Peyer's patch (tissue), 4 donors: ENCODE results near the gene POLR2B. TPM values are rescaled to one million over a fixed set of nuclear protein-coding genes. Genes with fewer than 3 reads are reported as not detected.

Experiments
- DNase-seq, 3 donors: peaks; one replicate each; pipeline ENCODE4 v3.0.0-alpha.2; 2017 to 2019
- H3K27ac ChIP-seq, 4 donors: fragments of 200-600 bp; sonication (generic); one replicate each; pipeline ENCODE4 v1.5.1; 2016 to 2019
- H3K27me3 ChIP-seq, 2 donors: fragments of 200-600 bp; sonication (generic); one replicate each; pipeline ENCODE4 v1.5.1; 2019
- H3K36me3 ChIP-seq, 3 donors: fragments of 200-600 bp; sonication (generic); one replicate each; pipeline ENCODE4 v1.5.1; 2016 to 2019
- H3K4me1 ChIP-seq, 4 donors: fragments of 200-600 bp; sonication (generic); one replicate each; pipeline ENCODE4 v1.5.1; 2016 to 2019
- H3K4me3 ChIP-seq, 4 donors: fragments of 200-600 bp; sonication (generic); 1 replicate in 3 of 4; 2 replicates in 1 of 4; pipeline ENCODE4 v1.5.1; 2016 to 2019; ENCODE audit warnings: mild to moderate bottlenecking in 1 of 4
- H3K9me3 ChIP-seq, 4 donors: fragments of 200-600 bp; sonication (generic); one replicate each; pipeline ENCODE4 v1.5.1; 2016 to 2019; ENCODE audit warnings: mild to moderate bottlenecking in 1 of 4
- CTCF ChIP-seq, 6 experiments: fragments of 450-650 bp in 4 of 6; fragments of 200-600 bp in 2 of 6; sonication (generic) in 1 of 6; IDR thresholded peaks; one replicate each; pipeline ENCODE4 v1.5.1; 2017 to 2019; ENCODE audit warnings: antibody characterized with exemption in 6 of 6, mild to moderate bottlenecking in 3 of 6, moderate library complexity in 1 of 6
- POLR2A ChIP-seq, 2 donors: fragments of 450-650 bp; IDR thresholded peaks; one replicate each; pipeline ENCODE4 v1.5.1; 2017; ENCODE audit warnings: antibody characterized with exemption in 2 of 2, mild to moderate bottlenecking in 2 of 2, moderate library complexity in 2 of 2
- total RNA-seq, 4 donors: library from RNA; depleted of rRNA; stranded (reverse); fragments of >200 nt; gene quantifications; one replicate each; pipeline ENCODE4 v1.1.0, GENCODE V29; 2016

The POLR2B gene
- total RNA-seq, 4 donors from 2014 or later: 81.5 to 117 (median 87.3) TPM

DNA sequence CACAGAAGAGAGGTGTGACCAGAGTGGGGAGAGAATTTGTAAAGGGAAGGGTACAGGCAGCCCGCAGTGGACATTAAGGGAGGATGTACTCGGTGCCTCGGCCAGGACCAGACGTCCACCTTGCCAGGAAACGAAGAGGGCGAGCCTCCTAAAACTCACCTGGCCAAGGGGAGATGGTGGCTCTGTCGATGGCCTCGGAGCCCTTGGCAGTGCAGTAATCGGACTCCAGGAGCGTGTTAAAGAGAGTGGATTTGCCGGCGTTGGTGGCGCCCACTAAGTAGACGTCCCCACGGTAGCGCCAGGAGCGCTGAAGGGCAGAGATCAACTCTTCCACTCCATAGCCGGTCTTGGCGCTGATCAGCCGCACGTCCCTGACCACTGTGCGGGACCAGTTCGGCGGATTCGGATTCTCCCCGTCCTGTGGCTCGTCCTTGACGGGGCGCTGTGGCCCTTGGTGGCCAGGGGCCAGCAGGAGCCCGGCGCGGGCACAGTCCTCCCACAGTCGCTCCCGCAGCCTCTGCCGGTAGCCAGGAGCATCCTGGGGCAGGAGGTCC lies 2.3 kb upstream of the POLR2B start:
- no peaks in the 10 kb centered on the region for H3K9me3 ChIP-seq
- peak in 1 of 3 donors; percentile 50 for DNase-seq
- peaks cover 0 to 34% (median 9%) of the 10 kb centered on the region in 4 donors for H3K4me1 ChIP-seq
- TF ChIP-seq CTCF (IDR thresholded peaks at IDR 0.05): no peak
- H3K27me3 ChIP-seq: no peaks in the 10 kb centered on the region
- H3K27ac ChIP-seq: peak overlapping the region; percentile 70 to 89 (median 86)
- H3K36me3 ChIP-seq: peaks cover 0 to 35% (median 0%) of the 10 kb centered on the region in 3 donors
- H3K4me3 ChIP-seq: peak overlapping the region; percentile 64 to 96 (median 81)

- TF ChIP-seq POLR2A (IDR thresholded peaks at IDR 0.05) (no peak), CTCF (IDR thresholded peaks at IDR 0.05) (peak in 2 of 6 experiments; percentile 35 to 36)
- Histone ChIP-seq H3K27ac (peak overlapping the region; percentile 70 to 89 (median 86)), H3K4me3 (peak overlapping the region; percentile 64 to 96 (median 81)), H3K27me3 (no peaks in the 10 kb centered on the region), H3K9me3 (no peaks in the 10 kb centered on the region), H3K4me1 (peaks cover 0 to 35% (median 9%) of the 10 kb centered on the region in 4 donors), H3K36me3 (peaks cover 0 to 30% (median 0%) of the 10 kb centered on the region in 3 donors)
- DNase-seq: peak; percentile 38 to 81 (median 77)
Observed at GRCh38 chr4:56976837-56977320, 1.8 kb upstream of the POLR2B start.

DNA sequence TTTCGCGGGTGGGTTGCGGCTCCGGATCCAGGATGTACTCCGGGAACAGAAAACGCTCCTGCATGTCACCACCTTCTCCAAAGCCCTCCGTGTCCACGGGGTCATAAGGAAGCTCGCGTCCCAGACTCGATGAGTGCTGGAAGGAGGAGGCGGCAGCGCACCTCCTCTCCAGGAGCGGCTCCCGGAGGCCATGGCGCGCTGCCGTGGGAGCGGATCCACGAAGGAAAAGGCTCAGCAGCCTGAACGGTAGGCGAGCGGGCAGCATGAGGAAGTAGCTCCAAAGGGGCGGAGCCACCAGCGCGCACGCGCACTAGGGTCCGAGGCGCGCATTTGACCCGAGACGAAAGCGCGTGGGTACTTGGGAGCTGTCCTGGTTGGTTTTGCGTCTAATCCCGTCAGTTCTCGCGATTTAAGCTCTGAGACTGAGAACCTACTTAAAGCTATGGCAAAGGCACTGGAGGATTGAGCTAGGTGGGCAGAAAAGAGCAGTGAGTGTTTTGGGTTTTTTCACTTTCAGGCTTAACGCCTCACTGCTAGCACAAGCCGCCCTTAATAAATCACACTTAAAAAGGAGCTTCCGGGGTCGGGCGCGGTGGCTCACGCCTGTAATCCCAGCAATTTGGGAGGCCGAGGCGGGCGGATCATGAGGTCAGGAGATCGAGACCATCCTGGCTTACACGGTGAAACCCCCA lies 1.2 kb upstream of the POLR2B start, which contains the start of gene NOA1:
Gene NOA1 (minus strand): TSS at position 286 of the 692 bp plus-strand sequence. CDS start 21 bp downstream, at position 265.
- TF ChIP-seq CTCF (IDR thresholded peaks at IDR 0.05) (no peak), POLR2A (IDR thresholded peaks at IDR 0.05) (peak; percentile 61 to 86)
- DNase-seq: peak; percentile 96 to 100 (median 98)
- Histone ChIP-seq H3K4me3 (peak within 1 kb of the TSS; percentile 64 to 96 (median 81)), H3K9me3 (no peaks in the 10 kb centered on the region), H3K36me3 (peaks cover 0 to 24% (median 0%) of the 10 kb centered on the region in 3 donors), H3K27me3 (no peaks in the 10 kb centered on the region), H3K27ac (peak within 1 kb of the TSS; percentile 70 to 89 (median 86)), H3K4me1 (peaks cover 0 to 35% (median 9%) of the 10 kb centered on the region in 4 donors)

DNA sequence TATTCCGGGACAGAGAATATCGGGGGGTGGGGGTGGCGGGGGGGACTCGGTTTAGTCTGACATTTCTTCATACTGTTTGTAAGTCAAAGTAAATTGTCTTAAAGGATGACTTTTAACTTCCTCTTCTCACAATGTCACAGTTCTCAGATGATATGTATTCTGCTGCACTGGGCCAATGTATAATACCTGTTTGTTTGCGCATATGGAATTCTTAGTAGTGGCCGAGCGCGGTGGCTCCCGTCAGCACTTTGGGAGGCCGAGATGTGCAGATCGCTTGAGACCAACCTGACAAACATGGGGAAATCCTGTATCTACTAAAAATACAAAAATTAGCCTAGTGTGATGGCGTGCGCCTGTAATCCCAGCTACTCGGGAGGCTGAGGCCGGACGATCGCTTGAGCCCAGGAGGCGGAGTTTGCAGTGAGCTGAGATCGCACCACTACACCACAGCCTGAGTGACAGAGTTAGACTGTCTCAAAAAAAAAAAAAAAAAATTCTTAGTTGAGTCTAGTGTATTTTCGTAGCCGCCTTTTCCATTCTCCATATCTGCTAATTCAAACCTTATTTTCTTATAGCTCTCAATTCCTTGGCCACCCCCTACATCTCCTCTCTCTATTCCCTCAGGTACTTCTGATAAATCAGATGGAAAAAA lies 851 bp downstream of the POLR2B start:
- peak in 2 of 3 donors; percentile 53 to 58 for DNase-seq
- no peak for TF ChIP-seq CTCF (IDR thresholded peaks at IDR 0.05)
- no peak for TF ChIP-seq POLR2A (IDR thresholded peaks at IDR 0.05)
- peaks cover 0 to 35% (median 9%) of the 10 kb centered on the region in 4 donors for H3K4me1 ChIP-seq

DNA sequence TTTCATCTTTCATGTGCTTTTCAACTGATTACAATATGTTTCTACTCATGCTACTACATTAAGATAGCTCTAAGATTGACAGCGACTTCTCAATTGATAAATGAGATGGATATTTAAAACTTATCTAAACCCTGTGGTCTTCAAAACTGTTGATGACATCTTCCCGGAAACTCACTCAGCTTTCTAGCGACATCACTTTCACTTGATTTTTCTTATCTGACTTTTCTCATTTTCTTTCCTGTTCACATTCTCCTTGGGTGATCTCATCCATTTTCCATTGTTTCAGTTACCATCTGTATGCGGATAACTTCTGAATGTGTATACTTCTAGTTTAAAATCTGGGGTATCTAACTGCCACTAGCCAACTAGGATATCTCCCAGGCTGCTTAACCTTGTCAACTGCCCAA lies 3.1 kb downstream of the POLR2B start:
- no peak overlapping the region for H3K4me3 ChIP-seq
- DNase-seq: no peak
- no peak for TF ChIP-seq POLR2A (IDR thresholded peaks at IDR 0.05)
- TF ChIP-seq CTCF (IDR thresholded peaks at IDR 0.05): no peak
- peaks cover 0 to 20% (median 3%) of the 10 kb centered on the region in 4 donors for H3K4me1 ChIP-seq
- peaks cover 0 to 16% (median 0%) of the 10 kb centered on the region in 3 donors for H3K36me3 ChIP-seq
- no peaks in the 10 kb centered on the region for H3K27me3 ChIP-seq
- no peaks in the 10 kb centered on the region for H3K9me3 ChIP-seq
- no peak overlapping the region for H3K27ac ChIP-seq

More for the DNA sequence above, 851 bp downstream of the POLR2B start:
- no peaks in the 10 kb centered on the region for H3K27me3 ChIP-seq
- H3K36me3 ChIP-seq: peaks cover 0 to 3% (median 0%) of the 10 kb centered on the region in 3 donors
- H3K27ac ChIP-seq: peak overlapping the region; percentile 70 to 89 (median 86)
- H3K4me3 ChIP-seq: peak overlapping the region; percentile 64 to 96 (median 81)
- no peaks in the 10 kb centered on the region for H3K9me3 ChIP-seq
